ENCODE data around the gene TRPM5.

DNA sequence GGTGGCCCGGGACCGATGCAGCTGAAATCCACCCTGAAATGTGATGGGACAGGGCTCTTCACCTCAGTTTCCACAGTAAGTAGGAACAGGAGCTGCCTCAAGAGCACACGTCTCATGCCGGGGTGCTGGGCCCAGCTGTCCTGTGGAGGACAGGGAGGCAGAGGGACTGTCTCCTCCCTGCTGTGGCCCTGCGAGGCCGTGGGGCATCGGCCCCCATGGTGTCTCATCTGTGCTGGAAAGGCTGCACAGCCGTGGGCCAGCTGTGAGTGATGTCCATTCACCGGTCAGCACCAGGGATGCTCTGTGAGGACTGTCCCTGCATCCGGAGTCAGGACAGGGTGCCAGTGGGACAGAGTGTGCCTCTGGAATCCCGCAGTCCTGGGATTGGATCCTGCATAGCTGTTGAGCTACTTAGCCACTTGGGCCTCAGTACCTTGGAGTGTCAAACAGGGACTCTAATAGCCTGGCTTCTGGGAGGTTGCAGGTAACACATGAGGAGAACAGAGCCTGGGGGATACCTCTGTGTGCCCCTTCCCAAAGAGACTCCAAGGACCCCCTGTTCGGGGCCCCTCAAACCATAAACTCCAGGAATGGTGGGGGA, 16.5 kb downstream of the TRPM5 start:
- TF ChIP-seq HINFP (tag; conservative IDR thresholded peaks at IDR 0.05; ENCODE audit: low read depth): no peak
- no peak for TF ChIP-seq GATA2 (CRISPR knock-in tag; IDR thresholded peaks at IDR 0.05)

Data from K562 (cell line).